HepG2 (cell line): ENCODE measurements around the gene PNKD. TPM values are rescaled to one million over a fixed set of nuclear protein-coding genes. Genes with fewer than 3 reads are reported as not detected.

Experiments
- FOXM1 ChIP-seq: sonication (generic); formaldehyde crosslinking; IDR thresholded peaks from 2 replicates; pipeline ENCODE4 v1.5.0; 2020; ENCODE audit warnings: missing genetic modification reagents
- NONO ChIP-seq, 2 experiments: fragments of 450-650 bp in 1 of 2; sonication (generic) in 1 of 2; formaldehyde crosslinking in 1 of 2; IDR thresholded peaks in 1 of 2; conservative IDR thresholded peaks in 1 of 2; 2 replicates each; pipeline versions ENCODE4 v1.6.1 to v1.8.0; 2017 to 2022; ENCODE audit warnings: mild to moderate bottlenecking in 1 of 2, missing genetic modification reagents in 1 of 2, moderate library complexity in 1 of 2
- PHF20 ChIP-seq: sonication (generic); formaldehyde crosslinking; IDR thresholded peaks from 2 replicates; pipeline ENCODE4 v1.5.0; 2020; ENCODE audit warnings: mild to moderate bottlenecking, missing genetic modification reagents
- PPARG ChIP-seq: conservative IDR thresholded peaks from 2 replicates; pipeline ENCODE4 v1.6.1; 2016; ENCODE audit warnings: missing biosample characterization, missing genetic modification reagents
- SAFB2 ChIP-seq: sonication (generic); formaldehyde crosslinking; IDR thresholded peaks from 2 replicates; pipeline ENCODE4 v1.5.1; 2020; ENCODE audit warnings: missing genetic modification reagents, low read depth, mild to moderate bottlenecking, borderline replicate concordance
- SOX13 ChIP-seq, 3 experiments: fragments of 450-650 bp in 1 of 3; sonication (generic) in 1 of 3; formaldehyde crosslinking in 1 of 3; IDR thresholded peaks in 2 of 3; conservative IDR thresholded peaks in 1 of 3; 2 replicates each; pipeline versions ENCODE4 v1.5.0 to v1.6.1; 2016 to 2020; ENCODE audit warnings: antibody characterized with exemption in 1 of 3, mild to moderate bottlenecking in 1 of 3, missing compliant biosample characterization in 1 of 3, missing genetic modification reagents in 1 of 3, moderate library complexity in 1 of 3
- SYNCRIP ChIP-seq: fragments of 200-400 bp; formaldehyde crosslinking; IDR thresholded peaks from 2 replicates; pipeline ENCODE4 v1.6.1; 2018; ENCODE audit warnings: mild to moderate bottlenecking, low read depth, low read length; ENCODE audit not compliant: insufficient read depth
- THAP11 ChIP-seq: IDR thresholded peaks from 2 replicates; pipeline ENCODE4 v1.6.1; 2016; ENCODE audit warnings: missing biosample characterization, missing genetic modification reagents
- XRCC5 ChIP-seq: fragments of 200-400 bp; formaldehyde crosslinking; optimal IDR thresholded peaks from 2 replicates; pipeline ENCODE3; 2017; ENCODE audit warnings: mild to moderate bottlenecking, low read length
- ZNF24 ChIP-seq: fragments of 450-650 bp; IDR thresholded peaks from 2 replicates; pipeline ENCODE4 v1.6.1; 2017; ENCODE audit warnings: antibody characterized with exemption, mild to moderate bottlenecking
- ZNF354B ChIP-seq: sonication (generic); formaldehyde crosslinking; IDR thresholded peaks from 2 replicates; pipeline ENCODE4 v1.8.0; 2022; ENCODE audit warnings: mild to moderate bottlenecking, missing genetic modification reagents
- ZNF746 ChIP-seq: sonication (generic); formaldehyde crosslinking; IDR thresholded peaks from 2 replicates; pipeline ENCODE4 v1.8.0; 2022; ENCODE audit warnings: mild to moderate bottlenecking, missing genetic modification reagents
- ZSCAN29 ChIP-seq: sonication (generic); formaldehyde crosslinking; conservative IDR thresholded peaks from 2 replicates; pipeline ENCODE4 v1.4.0; 2020; ENCODE audit warnings: mild to moderate bottlenecking, missing genetic modification reagents
- polyA plus RNA-seq, 8 experiments: library from polyadenylated mRNA; depleted of rRNA in 3 of 8; stranded (reverse) in 7 of 8; unstranded in 1 of 8; fragments of >200 nt; fragmentation: Illumina TruSeq in 4 of 8; extraction: Trizol in 4 of 8; gene quantifications; 2 replicates each; pipeline versions ENCODE4 v1.2.1 to v1.2.3, GENCODE V29; 2011 to 2016; ENCODE audit warnings: low read depth in 4 of 8, missing spikeins in 1 of 8, mixed read lengths in 1 of 8; ENCODE audit not compliant: insufficient read depth in 1 of 8
- total RNA-seq, 5 experiments: library from RNA; depleted of rRNA; stranded (reverse); fragments of >200 nt; fragmentation: Illumina TruSeq; extraction: Trizol; gene quantifications; 2 replicates each; pipeline ENCODE4 v1.2.3, GENCODE V29; 2016; ENCODE audit warnings: low read depth in 1 of 5
- TF ChIP-seq, protein P1 (sequence below): sonication (generic); formaldehyde crosslinking; IDR thresholded peaks from 2 replicates; pipeline ENCODE4 v1.8.0; 2022; ENCODE audit warnings: mild to moderate bottlenecking, missing genetic modification reagents; ENCODE audit not compliant: insufficient replicate concordance
- TF ChIP-seq, protein P2 (sequence below): sonication (generic); formaldehyde crosslinking; IDR thresholded peaks from 2 replicates; pipeline ENCODE4 v1.4.0; 2020; ENCODE audit warnings: missing genetic modification reagents
- TF ChIP-seq, protein P3 (sequence below): IDR thresholded peaks from 2 replicates; pipeline ENCODE4 v1.6.1; 2018; ENCODE audit warnings: missing genetic modification reagents, mild to moderate bottlenecking, missing compliant biosample characterization

PNKD gene
- total and polyA plus RNA-seq, 2 of the 13 experiments (the other 11 are each of a cell fraction or from before 2014, with no cell fraction given): 55.9 to 80.4 TPM

DNA sequence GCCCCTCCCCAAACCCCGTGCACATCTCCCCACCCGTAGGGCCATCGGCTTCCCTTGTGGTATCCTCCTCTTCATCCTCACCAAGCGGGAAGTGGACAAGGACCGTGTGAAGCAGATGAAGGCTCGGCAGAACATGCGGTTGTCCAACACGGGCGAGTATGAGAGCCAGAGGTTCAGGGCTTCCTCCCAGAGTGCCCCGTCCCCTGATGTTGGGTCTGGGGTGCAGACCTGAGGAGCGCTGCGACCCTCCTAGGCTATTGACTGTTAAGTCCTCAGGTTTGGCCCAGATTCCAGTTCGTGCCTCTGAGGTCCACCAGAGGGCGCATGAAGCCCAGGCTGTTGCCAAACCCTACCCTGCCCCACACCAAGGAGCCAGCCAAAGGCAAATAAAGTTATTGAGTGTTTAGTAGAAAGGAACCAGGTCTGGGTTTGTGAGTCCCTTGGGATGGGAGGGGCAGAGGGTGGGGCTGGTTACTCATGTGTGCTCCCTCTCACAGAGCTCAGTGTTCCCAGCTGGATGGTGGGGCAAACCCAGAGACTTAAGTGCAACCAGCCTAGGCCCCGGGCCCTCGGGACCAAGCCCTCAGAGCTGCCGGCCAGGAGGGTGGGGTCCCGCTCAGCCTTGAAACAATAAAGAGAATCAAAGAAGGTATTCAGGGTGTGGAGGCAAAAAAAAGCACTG, 2.4 kb downstream of the PNKD start (continued):
- TF ChIP-seq, protein P1, sequence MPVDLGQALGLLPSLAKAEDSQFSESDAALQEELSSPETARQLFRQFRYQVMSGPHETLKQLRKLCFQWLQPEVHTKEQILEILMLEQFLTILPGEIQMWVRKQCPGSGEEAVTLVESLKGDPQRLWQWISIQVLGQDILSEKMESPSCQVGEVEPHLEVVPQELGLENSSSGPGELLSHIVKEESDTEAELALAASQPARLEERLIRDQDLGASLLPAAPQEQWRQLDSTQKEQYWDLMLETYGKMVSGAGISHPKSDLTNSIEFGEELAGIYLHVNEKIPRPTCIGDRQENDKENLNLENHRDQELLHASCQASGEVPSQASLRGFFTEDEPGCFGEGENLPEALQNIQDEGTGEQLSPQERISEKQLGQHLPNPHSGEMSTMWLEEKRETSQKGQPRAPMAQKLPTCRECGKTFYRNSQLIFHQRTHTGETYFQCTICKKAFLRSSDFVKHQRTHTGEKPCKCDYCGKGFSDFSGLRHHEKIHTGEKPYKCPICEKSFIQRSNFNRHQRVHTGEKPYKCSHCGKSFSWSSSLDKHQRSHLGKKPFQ: no peak
- TF ChIP-seq, protein P2, sequence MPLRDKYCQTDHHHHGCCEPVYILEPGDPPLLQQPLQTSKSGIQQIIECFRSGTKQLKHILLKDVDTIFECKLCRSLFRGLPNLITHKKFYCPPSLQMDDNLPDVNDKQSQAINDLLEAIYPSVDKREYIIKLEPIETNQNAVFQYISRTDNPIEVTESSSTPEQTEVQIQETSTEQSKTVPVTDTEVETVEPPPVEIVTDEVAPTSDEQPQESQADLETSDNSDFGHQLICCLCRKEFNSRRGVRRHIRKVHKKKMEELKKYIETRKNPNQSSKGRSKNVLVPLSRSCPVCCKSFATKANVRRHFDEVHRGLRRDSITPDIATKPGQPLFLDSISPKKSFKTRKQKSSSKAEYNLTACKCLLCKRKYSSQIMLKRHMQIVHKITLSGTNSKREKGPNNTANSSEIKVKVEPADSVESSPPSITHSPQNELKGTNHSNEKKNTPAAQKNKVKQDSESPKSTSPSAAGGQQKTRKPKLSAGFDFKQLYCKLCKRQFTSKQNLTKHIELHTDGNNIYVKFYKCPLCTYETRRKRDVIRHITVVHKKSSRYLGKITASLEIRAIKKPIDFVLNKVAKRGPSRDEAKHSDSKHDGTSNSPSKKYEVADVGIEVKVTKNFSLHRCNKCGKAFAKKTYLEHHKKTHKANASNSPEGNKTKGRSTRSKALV (CRISPR knock-in tag): 0 out of 2 replicates have a peak, but pooled peaks have one; percentile 33
- TF ChIP-seq SAFB2 (CRISPR knock-in tag) (no peak; the same call in 1 of the 2 replicates), FOXM1 (CRISPR knock-in tag) (no peak), ZSCAN29 (CRISPR knock-in tag) (no peak), ZNF354B (CRISPR knock-in tag) (0 out of 2 replicates have a peak, but pooled peaks have one; percentile 45), NONO (IDR thresholded peaks at IDR 0.05) (no peak), NONO (CRISPR knock-in tag; conservative IDR thresholded peaks at IDR 0.05) (peak; percentile 65; the same call in 1 of the 2 replicates), SYNCRIP (no peak), PHF20 (CRISPR knock-in tag) (peak; percentile 35; the same call in 1 of the 2 replicates), SOX13 (IDR thresholded peaks at IDR 0.05) (no peak), SOX13 (CRISPR knock-in tag; conservative IDR thresholded peaks at IDR 0.05 in 1 of 2, IDR thresholded peaks at IDR 0.05 in 1 of 2) (no peak), THAP11 (CRISPR knock-in tag) (peak; percentile 85), ZNF24 (no peak), XRCC5 (peak; percentile 95), PPARG (CRISPR knock-in tag) (0 out of 2 replicates have a peak, but pooled peaks have one; percentile 24), ZNF746 (peak; percentile 54; the same call in 1 of the 2 replicates)
- TF ChIP-seq, protein P3, sequence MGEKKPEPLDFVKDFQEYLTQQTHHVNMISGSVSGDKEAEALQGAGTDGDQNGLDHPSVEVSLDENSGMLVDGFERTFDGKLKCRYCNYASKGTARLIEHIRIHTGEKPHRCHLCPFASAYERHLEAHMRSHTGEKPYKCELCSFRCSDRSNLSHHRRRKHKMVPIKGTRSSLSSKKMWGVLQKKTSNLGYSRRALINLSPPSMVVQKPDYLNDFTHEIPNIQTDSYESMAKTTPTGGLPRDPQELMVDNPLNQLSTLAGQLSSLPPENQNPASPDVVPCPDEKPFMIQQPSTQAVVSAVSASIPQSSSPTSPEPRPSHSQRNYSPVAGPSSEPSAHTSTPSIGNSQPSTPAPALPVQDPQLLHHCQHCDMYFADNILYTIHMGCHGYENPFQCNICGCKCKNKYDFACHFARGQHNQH (CRISPR knock-in tag): peak; percentile 67
